HG03457 (cell line): ENCODE results near the gene SORCS2.

ENCODE experiments used
- ATAC-seq: cut with Tn5 transposase; IDR thresholded peaks from one replicate; pipeline ENCODE4 v1.9.1; 2021; ENCODE audit warnings: moderate number of reproducible peaks; ENCODE audit not compliant: unreplicated experiment

Gene SORCS2

DNA sequence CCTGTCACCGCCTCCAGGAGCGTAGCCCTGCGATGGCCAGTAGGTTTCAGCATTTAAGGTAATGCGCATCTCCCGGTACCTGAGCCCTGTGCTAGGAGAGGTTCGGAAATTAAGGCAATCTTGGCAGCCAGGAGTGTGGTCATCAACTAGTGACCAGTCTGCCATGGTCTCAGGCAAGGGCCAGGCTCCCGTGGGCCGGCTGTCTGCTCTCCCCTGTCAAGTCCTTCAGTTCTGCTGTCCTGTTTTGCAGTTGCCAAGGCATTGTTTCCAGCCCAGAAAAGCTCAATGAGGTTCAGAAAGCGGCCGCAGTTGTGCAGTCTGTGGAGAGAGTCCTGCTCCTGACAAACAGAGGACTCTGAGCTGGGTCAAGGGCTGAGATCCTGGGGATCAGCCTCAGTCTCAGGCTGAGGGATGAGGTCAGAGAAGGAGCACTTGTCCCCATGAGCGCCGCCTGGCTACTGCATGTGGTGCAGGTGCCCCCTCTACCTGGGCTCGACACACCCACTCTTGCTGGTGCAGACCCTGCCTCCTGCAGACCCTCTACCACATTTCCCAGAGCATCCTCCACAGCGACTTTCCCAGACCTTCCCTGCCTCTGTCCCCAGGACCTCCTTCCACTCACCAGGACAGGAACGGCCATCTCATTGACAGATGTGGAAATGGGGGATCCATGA lies 295.8 kb downstream of the SORCS2 start:
- no peak for ATAC-seq

DNA sequence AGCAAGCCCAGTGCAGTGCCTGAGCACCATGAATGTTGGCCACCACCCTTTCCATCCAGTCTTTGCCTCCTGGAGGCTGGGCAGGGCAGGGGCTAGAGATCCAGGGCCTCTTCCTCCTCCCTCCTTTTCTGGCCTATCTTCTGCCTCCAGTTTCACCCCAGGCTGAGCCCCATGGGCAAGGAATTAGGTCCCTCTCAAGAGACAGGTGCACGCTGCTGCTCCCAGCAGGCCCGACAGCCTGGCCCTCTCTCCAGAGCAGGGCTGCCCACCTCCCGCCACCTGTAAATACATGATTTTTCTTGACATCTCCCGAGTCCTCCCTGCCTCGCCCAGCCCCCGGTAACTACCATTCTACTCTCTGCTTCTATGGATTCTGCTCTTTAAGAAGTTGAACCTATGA lies 299.6 kb downstream of the SORCS2 start:
- no peak for ATAC-seq

DNA sequence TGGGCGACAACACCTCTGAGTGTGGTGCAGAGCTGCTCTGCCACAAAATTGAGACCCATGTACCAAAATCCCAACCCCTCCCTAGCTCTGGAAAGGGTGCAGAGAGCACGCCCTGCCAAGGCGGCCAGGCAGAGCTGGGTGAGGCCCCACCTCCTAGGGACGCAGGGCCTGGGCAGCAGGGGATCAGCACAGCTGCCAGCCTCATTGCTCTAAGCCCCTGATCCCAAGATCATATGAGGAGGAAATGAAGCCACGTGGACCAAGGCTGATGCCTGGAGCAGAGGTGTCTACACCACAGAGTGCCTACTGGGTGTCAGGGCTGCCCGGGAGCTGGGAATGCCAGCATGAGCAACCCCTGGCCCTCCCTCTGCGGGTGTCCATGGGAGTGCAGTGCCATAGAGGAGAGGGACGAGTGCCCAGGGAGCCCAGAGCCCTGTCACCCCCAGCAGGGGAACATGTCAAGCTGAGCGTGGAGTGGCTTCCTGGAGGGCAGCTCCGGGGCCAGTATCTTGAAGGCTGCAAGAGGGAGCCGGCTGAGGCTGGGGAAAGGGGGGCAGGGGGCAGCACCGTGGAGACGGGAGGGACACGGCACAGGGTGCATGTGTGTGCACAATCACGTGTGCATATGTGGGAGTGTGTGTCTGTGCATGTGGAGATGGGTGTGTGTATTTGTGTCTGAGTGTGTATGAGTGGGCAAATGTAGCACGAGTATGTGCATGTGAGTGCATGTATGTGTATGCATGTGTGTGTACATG lies 306.3 kb downstream of the SORCS2 start:
- no peak for ATAC-seq

DNA sequence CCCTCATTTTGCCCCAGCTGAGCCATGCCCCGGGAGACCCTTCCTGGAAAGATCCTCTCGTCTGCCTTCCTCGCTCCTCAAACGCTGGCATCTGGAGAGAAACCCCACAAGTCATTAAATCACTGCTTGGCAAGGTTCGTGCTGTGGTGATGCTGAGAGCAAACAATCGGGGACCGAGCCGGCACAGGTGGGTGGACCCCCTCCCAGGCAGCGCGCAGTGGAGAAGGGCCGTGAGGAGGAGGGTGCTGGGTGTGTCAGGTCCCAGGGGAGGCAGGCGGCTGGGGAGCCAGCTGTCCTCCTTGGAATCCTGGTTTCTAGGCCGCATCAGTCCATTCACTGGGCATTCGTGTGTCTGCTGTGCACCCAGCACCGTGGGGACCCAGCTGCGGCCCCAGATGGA lies 307.3 kb downstream of the SORCS2 start:
- no peak for ATAC-seq

DNA sequence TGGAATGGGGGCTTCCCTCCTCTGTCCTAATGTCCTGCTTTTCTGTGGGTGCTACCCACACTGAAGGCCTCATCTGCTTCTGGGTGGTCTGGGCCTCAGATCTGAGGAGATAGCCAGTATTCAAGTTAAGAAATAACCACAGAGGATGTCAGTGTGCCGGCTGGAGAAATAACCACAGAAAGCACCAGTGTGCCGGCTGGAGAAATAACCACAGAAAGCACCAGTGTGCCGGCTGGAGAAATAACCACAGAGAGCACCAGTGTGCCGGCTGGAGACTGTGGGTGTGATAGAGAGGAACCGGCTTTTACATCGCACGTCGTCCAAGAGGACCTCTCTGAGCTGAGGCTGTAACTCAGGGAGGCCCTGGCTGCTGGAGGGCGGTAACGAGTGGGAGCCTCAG lies 308.1 kb downstream of the SORCS2 start:
- ATAC-seq: no peak

DNA sequence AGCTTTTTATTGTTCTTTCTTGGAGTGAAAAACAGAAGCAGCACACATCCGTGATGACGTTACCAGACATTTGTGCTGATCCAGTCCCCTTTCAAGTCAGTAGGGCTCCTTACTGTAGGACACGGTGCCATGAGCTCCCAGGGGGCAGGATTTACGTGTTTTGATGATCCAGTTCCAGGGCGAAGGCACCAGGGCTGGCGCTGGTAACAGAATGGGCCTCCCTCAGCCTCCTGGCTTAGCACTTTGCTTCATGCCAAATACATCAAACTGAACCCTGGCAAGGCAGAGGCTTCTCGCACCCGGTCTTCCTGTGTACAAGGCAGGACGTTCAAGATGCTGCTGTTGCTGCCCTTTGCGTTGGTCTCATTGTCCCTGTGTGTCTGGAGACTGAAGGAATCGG lies 309.0 kb downstream of the SORCS2 start:
- no peak for ATAC-seq

DNA sequence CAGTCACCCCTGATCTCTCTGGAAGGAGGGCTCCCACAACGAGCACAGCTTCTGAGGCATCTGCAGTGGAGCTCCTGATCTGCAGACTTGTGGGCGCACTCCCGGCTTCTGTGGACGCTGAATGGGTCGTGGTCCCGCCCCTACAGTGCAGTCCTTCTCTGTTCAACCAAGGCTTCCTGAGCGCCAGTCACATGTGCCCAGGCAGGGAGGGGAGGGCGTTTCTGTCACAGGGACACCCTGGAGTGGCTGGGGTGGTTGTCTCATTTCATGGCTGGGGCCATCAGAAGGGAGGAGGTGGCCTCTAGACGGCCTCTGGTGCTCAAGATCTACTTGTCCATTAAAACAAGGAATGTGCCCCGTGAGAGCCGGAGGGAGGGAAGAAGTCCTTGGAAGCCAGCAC lies 309.5 kb downstream of the SORCS2 start:
- ATAC-seq: no peak

DNA sequence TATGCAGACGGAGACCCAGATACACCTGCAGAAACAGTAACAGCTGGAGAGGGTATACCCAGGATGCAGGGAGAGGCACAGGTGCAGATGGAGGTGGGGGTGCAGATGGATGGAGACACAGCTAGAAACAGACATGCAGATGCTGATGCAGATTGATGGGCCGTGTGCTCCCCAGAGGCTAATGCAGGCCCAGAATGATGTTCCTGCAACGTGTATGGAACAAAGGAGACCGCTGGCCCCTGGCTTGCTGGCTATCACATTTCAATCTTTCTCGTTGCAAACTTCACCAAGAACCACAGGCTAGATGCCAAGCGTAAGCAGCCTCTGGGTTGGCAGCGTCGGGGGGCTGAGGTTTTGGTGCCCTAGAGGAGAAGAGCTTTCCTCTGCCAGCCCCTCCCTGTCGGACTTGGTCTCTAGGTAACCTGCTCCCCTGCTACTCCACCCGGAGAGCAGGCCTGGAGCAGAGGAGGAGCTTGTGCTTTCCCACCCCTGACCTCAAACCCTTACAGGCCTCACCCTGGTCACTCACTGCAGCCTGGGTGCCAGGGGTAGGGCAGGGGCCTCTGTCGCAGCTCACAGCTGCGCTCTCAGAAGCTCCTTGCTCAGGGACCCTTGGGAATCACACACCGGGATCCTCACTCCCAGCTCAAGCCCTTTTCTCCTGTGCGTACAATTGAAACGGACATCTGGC lies 311.4 kb downstream of the SORCS2 start:
- ATAC-seq: no peak

DNA sequence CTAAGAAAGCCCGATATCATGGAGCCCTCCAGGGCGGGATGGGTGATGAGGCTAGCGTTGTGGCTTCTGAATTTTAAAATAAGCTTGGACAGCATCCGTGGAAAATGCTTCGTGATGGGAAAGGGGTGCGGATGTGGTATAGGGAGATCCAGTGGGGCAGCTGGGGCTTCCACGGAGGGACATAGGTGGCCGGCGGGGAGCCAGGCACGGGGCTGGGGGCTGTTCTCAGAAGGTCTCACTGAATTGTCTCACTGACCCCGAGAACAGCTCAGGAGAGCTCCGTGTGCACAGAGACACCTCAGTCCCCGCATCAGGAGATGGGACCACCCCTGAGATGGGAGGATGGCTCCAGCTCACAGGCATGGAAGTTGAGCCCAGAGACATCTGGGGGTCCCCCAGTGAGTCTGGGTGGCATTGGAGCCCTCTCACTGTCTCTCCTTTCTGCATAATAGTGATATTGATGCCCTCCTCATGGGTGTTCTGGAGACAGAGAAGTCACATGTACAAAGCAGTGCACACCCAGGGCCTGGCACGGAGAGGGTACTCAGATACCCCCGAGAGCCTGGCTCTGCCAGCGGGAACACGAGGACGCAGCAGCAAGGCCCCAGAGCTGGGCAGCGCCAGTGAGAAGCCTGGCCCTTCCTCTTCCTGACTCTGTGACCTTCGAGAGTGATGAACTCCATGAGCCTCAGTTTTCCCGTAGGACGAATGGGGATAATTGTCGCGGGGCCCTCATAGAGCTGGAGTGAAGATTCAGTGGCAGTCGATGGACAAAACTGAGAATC lies 313.0 kb downstream of the SORCS2 start:
- ATAC-seq: no peak

DNA sequence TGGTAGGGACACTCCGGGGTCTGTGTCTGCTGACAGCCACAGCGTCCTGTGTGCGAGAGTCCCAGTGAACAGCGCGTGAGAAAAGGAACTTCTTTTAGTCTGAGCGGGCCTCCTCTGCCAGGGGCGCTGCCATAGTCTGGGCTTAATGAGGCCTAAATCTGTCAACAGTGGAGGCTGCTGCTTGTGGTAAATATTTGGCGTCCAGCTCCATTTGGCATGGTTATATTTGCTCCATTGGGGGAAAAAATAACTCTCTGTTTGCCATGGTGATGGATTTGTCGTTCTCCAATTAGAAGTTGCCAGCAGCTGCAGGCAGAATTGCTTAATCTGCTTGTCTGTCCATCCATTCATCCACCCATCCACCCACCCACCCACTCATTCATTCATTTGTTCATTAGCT lies 313.8 kb downstream of the SORCS2 start:
- no peak for ATAC-seq

DNA sequence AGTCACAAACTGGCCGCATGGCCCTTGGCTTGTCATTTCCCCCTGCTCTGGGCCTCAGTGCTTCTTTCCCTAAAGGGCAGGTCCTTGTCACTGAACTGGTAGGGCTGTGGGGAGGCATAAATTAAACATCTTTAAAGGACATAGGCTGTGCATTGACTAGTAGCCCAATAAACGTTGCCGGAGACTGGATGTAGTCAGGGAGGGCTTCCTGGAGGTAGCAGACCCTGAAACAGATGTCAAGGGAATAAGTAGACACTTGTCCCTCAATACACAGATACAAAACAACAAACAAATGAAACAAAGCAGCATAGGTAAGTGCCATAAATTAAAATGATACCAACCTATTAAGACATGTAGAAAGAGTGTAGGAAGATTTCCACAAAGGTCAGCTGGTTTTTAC lies 314.2 kb downstream of the SORCS2 start:
- no peak for ATAC-seq

DNA sequence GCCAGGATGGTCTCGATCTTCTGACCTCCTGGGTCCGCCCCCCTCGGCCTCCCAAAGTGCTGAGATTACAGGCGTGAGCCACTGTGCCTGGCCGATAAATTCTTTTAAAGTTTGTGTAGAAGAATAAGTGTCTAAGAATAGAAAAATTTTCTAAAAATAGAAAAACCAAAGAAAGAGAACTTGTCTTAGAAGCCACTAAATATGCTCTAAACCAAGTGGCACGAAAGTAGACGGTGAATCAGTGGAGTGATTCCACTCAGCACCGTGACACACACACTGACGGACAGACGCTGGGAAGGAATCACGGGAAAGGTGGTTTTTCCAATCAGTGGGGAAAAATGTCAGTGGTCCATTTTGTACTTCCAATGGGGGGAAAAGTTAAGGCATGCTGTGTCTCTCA lies 315.0 kb downstream of the SORCS2 start:
- no peak for ATAC-seq

DNA sequence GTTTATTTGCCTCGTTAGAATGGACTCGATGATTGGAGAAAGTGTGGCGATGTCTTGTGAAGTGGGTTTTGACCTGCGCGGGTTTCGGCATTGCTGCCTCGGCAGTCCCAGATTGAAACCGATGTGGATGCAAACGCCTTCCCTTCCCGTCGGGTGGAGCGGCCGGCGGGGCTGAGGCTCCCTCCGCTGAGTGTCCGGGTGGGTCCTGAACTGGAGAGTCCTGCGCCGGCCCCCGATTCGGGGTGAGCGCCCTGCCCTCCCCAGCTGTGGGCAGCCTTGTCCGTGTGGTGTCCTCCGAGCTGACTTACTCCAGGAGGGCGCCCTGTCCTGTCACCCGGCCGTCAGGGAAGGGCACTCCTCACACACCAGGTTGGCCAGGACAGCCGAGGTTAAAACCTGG lies 317.7 kb downstream of the SORCS2 start:
- ATAC-seq: no peak

DNA sequence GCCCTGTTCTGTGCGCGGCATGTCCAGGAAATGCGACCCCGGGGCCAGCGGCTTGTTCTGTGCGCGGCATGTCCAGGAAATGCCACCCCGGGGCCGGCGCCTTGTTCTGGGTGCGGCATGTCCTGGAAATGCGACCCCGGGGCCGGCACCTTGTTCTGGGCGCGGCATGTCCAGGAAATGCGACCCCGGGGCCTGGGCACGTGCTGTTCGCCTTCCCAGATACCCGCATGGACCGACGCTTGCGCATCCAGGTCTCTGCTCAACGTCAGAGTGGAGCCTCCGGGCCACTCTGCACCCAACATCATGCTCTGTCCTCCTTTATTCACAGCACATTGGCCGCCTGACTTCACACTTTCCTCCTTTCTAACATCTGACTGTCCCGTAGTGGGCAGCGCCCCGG lies 318.2 kb downstream of the SORCS2 start:
- ATAC-seq: no peak

DNA sequence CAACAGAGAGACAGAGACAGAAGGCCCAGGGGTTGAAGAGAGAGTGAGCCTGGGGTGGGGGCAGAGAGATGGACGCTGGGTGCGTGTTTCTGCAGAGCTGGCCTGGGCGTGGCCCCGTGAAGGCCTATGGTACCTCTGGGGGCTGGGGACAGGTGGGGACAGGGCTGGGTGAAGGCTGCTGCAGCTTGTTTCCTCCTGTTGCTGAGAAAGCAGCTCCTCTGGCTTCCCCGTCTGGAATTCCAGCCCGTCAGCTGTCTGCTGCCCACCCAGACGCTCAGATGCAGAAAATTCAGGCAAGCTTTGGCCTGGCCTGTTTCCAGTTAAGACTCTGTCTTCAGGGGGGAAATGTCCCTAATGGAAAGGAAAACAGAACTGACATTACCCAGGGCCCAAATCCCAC lies 319.2 kb downstream of the SORCS2 start:
- ATAC-seq: no peak

DNA sequence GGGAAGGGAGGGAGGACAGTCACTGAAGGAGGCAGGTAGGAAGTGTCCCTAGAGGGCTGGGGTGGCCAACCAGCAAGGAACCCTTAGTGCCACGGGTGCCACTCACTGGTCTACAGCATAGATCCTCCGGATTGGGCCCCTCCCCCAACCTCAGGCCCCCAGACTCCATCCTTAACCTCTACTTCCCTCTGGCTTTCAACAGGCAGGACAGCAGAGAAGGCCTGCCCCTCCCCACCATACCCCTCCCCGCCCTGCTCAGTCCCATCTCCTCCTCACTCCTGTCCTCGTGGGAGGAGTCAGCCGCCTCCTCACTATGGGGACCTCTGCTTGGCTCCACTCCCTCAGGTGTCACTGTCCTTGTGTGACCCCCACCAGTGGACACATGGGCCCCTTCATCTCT lies 320.1 kb downstream of the SORCS2 start:
- no peak for ATAC-seq

DNA sequence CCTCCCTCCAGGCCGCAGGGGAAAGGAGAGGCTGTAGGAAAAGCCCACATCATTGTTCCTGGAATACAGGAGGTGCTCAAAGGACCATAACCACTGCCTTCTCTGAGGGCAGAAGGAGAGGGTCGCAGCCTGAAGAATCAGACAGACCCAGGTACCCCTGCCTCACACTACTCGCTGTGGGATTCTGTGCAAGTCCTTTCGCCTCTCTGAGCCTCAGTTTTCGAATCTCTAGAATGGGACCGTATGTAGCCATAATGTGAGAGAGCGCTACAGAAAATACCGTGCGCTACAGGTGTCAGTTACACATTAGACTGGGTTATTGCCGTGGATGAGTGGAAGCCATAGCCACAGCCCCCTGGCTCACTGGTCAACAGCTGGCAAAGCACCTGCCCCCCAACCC lies 320.6 kb downstream of the SORCS2 start:
- ATAC-seq: no peak

DNA sequence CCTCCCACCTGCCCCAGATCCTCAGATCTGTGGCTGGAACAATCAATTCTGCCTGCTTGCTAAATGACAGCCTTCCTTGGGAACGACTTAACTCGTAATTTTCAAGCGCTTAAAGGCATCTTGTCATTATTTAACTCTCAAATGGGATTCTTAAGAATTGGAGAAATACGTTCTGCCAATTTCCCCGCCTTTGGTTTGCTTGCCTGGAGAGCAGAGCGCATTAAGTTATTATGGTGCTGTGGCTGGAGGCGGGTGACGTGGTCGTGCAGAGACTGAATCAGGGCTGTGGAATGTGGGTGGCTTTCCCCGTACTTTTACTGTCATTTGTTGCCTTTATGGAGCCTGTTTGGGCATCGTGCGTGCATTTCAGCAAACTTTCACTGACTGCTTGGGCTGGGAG lies 321.3 kb downstream of the SORCS2 start:
- ATAC-seq: no peak

DNA sequence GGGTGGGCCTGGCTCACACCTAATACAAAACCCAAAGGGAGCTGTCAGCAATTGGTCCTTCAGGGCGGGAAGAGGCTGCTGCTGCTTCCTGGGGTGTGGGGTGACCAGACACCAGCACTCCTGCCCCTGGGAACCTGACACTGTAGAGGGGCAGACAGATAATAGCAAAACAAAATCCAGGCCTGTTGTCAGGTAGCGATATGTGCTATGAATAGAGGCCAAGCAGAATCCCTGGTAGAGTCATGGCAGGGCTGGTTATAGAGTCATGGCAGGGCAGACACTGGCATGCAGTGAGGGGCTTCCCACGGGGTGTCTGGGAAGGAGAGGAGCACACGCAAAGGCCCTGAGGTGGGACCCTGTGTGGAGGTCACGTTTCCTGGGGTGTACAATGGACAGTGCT lies 321.9 kb downstream of the SORCS2 start:
- no peak for ATAC-seq

DNA sequence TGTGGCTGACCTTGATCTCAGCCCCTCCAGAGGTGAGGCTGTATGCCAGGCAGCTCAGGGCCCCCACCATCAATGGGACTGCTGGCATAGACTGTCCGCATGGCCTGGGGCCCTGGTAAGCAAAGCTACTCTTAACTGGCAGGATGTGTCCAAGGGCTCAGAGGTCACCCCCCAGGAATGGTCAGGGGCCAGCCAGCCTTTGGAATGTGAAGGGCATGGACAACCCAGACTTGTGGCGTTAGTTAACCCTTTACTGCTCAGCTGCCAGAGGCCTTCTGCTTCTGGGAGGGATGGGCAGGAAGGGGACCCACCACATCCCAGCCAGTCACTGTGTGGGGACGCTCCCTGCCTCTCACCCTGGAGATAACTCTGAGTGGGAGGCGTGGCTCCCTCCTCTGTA lies 322.5 kb downstream of the SORCS2 start:
- no peak for ATAC-seq

DNA sequence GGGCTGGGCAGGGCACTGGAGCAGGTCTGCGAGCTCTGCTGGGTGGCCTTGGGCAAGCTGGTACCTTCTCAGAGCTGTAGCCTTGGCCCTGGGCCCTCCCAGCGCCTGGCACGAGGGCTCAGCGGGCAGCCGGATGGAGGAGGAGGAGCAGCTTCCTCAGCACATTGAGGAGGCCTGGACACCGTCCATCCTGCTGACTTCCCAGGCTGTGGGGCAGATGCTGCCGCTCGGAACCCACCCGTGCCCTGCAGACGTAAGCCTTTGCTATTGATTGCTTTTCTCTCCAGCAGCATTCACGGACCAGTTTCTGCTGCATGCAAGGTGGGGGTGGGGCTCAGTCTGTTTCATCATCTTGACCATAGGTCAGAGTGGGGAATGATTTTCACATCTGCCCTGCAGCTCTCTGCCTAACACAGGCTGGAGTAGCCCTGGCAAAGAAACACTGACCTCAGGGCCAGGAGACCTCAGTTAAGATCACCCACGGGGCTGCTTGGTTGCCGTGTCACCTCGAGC lies 323.1 kb downstream of the SORCS2 start:
- no peak for ATAC-seq
